ENCODE measurements around the gene GPBP1. TPM values are rescaled to one million over a fixed set of nuclear protein-coding genes. Genes with fewer than 3 reads are reported as not detected.
A peak's percentile ranks its signal among the peaks of the same experiment; 100 is the strongest.

The GPBP1 gene
- total and polyA plus RNA-seq, 2 donors (not counting 3 experiments of a cell fraction or from before 2014, with no cell fraction given), result 11.7 to 57.4 TPM

DNA sequence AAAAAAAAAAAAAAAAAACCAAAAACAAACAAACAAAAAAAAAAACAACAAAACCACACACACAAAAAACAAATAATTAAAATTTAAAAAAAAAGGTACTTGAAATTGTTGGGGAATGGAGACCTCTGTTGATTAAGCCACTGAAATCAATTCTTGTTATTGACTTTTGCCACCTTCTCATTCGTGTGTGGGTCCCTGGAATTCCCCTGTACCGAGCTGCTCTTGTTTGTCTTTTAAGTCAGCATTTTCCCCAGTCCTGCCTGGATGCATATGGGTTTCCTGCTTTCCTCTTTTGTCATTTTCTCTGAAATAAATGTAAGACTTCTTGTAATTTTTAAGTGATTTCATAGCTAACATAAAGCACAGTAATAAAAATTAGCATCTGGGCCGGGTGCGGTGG, 45.5 kb downstream of the GPBP1 start:
- no TSS peak for BruUV-seq (replicated peaks)
- H4K20me1 ChIP-seq (replicated peaks; ENCODE audit: control insufficient read depth, extremely low read depth, insufficient read depth, low read length), result peaks cover 10% of the 10 kb centered on the region
- CTCF ChIA-PET, result interaction anchor here (0.9 to 1.8 kb wide), 12 partner anchors 9 to 381 kb away, joined by 4 to 22 read pairs (median 6); partner anchors contain the start of gene GPBP1
- TF ChIP-seq EZH2 (IDR thresholded peaks at IDR 0.05; ENCODE audit: borderline replicate concordance, low read depth, low read length, severe bottlenecking), result no peak
- TF ChIP-seq JUN (IDR thresholded peaks at IDR 0.05; ENCODE audit: borderline replicate concordance, insufficient read depth, insufficient read length, low read depth), result no peak
- no peak for TF ChIP-seq FOS (IDR thresholded peaks at IDR 0.05; ENCODE audit: borderline replicate concordance, insufficient read depth, low read length)
- TF ChIP-seq, protein P1, sequence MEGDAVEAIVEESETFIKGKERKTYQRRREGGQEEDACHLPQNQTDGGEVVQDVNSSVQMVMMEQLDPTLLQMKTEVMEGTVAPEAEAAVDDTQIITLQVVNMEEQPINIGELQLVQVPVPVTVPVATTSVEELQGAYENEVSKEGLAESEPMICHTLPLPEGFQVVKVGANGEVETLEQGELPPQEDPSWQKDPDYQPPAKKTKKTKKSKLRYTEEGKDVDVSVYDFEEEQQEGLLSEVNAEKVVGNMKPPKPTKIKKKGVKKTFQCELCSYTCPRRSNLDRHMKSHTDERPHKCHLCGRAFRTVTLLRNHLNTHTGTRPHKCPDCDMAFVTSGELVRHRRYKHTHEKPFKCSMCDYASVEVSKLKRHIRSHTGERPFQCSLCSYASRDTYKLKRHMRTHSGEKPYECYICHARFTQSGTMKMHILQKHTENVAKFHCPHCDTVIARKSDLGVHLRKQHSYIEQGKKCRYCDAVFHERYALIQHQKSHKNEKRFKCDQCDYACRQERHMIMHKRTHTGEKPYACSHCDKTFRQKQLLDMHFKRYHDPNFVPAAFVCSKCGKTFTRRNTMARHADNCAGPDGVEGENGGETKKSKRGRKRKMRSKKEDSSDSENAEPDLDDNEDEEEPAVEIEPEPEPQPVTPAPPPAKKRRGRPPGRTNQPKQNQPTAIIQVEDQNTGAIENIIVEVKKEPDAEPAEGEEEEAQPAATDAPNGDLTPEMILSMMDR (IDR thresholded peaks at IDR 0.05; ENCODE audit: extremely low read depth in 1 of 2, insufficient read depth in 1 of 2, low read depth in 1 of 2, low read length in 2 of 2), result no peak
- H3K27ac ChIP-seq (ENCODE audit: insufficient read depth, low read depth, low read length), result peak overlapping the region; percentile 9
- peaks cover 77% of the 10 kb centered on the region for H3K79me2 ChIP-seq (ENCODE audit: control insufficient read depth, insufficient read depth, low read length)
- H3K4me1 ChIP-seq (ENCODE audit: control insufficient read depth, extremely low read depth, insufficient read depth, low read length), result peaks cover 3% of the 10 kb centered on the region
- peak; percentile 48 for DNase-seq (ENCODE audit: low read depth, low spot score)
- dilution Hi-C loops (cut with MboI; ENCODE audit: extremely low pct_ligation_motif_present, low sequenced_read_pairs) (no loop called here), intact Hi-C loops (cut with micrococcal nuclease) (no loop called here)
- H3K9me3 ChIP-seq (replicated peaks; ENCODE audit: control insufficient read depth, insufficient read depth, low read length), result no peaks in the 10 kb centered on the region
- POLR2A ChIA-PET, result interaction anchor here (1.1 kb wide), 1 partner anchor 12 kb away, joined by 3 read pairs; no protein-coding TSS in a partner anchor
- no peak overlapping the region for H3K4me2 ChIP-seq (ENCODE audit: insufficient read depth, low read length)
- no peak overlapping the region for H3K9ac ChIP-seq (replicated peaks; ENCODE audit: extremely low read depth, insufficient read depth, low read length)
- H3K36me3 ChIP-seq (ENCODE audit: control insufficient read depth in 2 of 2, extremely low read depth in 1 of 2, insufficient read depth in 2 of 2, low read length in 2 of 2), result peaks cover 9 to 11% of the 10 kb centered on the region in 2 experiments
- FAIRE-seq, result no peak
- no peak overlapping the region for H2AFZ ChIP-seq (ENCODE audit: low read depth, low read length)
- no peaks in the 10 kb centered on the region for H3K9me1 ChIP-seq (replicated peaks; ENCODE audit: control insufficient read depth, extremely low read depth, insufficient read depth, low read length)
- H3K4me3 ChIP-seq (replicated peaks in 1 of 3; ENCODE audit: insufficient read depth in 1 of 3, low read depth in 1 of 3, low read length in 3 of 3), result no peak overlapping the region
- no peaks in the 10 kb centered on the region for H3K27me3 ChIP-seq (ENCODE audit: control insufficient read depth in 2 of 2, insufficient read depth in 2 of 2, low read length in 2 of 2)

DNA sequence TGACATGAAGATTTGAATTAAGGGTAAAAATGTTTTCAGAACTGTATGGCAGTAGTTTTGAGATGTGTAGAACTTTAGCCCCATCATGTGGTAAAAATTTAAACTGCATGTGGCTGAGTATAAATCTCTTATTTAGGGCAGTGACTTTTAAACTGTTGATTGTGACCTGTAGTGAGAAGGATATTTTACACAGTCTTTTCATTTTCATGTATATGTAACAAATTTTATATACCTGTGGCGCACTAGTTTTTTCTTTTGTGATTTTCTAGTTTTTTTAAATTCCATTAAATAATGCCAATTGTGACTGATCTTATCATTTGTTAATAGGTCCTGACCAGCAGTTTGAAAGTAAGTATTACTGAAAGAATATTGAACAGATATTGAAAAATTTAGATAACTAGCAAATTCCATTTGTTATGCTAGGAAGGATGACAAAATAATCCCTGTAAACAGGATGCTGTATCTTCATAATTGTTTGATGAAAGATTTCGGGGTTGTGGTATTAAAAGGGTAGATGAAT, 47.2 kb downstream of the GPBP1 start:
- H3K79me2 ChIP-seq (ENCODE audit: control insufficient read depth, insufficient read depth, low read length), result peaks cover 75% of the 10 kb centered on the region
- H3K9me1 ChIP-seq (replicated peaks; ENCODE audit: control insufficient read depth, extremely low read depth, insufficient read depth, low read length), result no peaks in the 10 kb centered on the region
- peaks cover 0 to 2% of the 10 kb centered on the region in 2 experiments for H3K36me3 ChIP-seq (ENCODE audit: control insufficient read depth in 2 of 2, extremely low read depth in 1 of 2, insufficient read depth in 2 of 2, low read length in 2 of 2)
- peak; percentile 55 for FAIRE-seq
- no peak overlapping the region for H3K9ac ChIP-seq (replicated peaks; ENCODE audit: extremely low read depth, insufficient read depth, low read length)
- H3K4me1 ChIP-seq (ENCODE audit: control insufficient read depth, extremely low read depth, insufficient read depth, low read length), result peaks cover 3% of the 10 kb centered on the region
- dilution Hi-C loops (cut with MboI; ENCODE audit: extremely low pct_ligation_motif_present, low sequenced_read_pairs) (no loop called here), intact Hi-C loops (cut with micrococcal nuclease) (loop anchor here (1.0 to 2.0 kb wide), 5 partner anchors 48 to 950 kb away; no protein-coding TSS in a partner anchor)
- no peak overlapping the region for H3K4me2 ChIP-seq (ENCODE audit: insufficient read depth, low read length)
- no peaks in the 10 kb centered on the region for H3K27me3 ChIP-seq (ENCODE audit: control insufficient read depth in 2 of 2, insufficient read depth in 2 of 2, low read length in 2 of 2)
- H3K9me3 ChIP-seq (replicated peaks; ENCODE audit: control insufficient read depth, insufficient read depth, low read length), result no peaks in the 10 kb centered on the region
- TF ChIP-seq GATA2 (IDR thresholded peaks at IDR 0.05; ENCODE audit: insufficient read depth, insufficient read length, low read depth, low read length), result no peak
- TF ChIP-seq, protein P1 (IDR thresholded peaks at IDR 0.05; ENCODE audit: extremely low read depth in 1 of 2, insufficient read depth in 1 of 2, low read depth in 1 of 2, low read length in 2 of 2), result peak; percentile 38 to 45
- no peak for TF ChIP-seq FOS (IDR thresholded peaks at IDR 0.05; ENCODE audit: borderline replicate concordance, insufficient read depth, low read length)
- no peak for TF ChIP-seq POLR2AphosphoS5 (IDR thresholded peaks at IDR 0.05; ENCODE audit: insufficient read depth, low read depth, low read length)
- TF ChIP-seq, protein P2, sequence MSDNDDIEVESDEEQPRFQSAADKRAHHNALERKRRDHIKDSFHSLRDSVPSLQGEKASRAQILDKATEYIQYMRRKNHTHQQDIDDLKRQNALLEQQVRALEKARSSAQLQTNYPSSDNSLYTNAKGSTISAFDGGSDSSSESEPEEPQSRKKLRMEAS (IDR thresholded peaks at IDR 0.05; ENCODE audit: insufficient read depth, insufficient read length), result no peak
- CTCF ChIA-PET, result no interaction called here
- H3K27ac ChIP-seq (ENCODE audit: insufficient read depth, low read depth, low read length), result no peak overlapping the region
- peak; percentile 83 for DNase-seq (ENCODE audit: low read depth, low spot score)
- H2AFZ ChIP-seq (ENCODE audit: low read depth, low read length), result no peak overlapping the region
- H4K20me1 ChIP-seq (replicated peaks; ENCODE audit: control insufficient read depth, extremely low read depth, insufficient read depth, low read length), result peaks cover 5% of the 10 kb centered on the region
- POLR2A ChIA-PET, result no interaction called here
- BruUV-seq (replicated peaks), result no TSS peak
- no peak overlapping the region for H3K4me3 ChIP-seq (replicated peaks in 1 of 3; ENCODE audit: insufficient read depth in 1 of 3, low read depth in 1 of 3, low read length in 3 of 3)
